GM18858 (cell line): Measurements from ENCODE around the gene MIEF1.

Experiments used
- ATAC-seq: cut with Tn5 transposase; IDR thresholded peaks from one replicate; pipeline ENCODE4 v1.9.1; 2021; ENCODE audit not compliant: unreplicated experiment

The MIEF1 gene

DNA sequence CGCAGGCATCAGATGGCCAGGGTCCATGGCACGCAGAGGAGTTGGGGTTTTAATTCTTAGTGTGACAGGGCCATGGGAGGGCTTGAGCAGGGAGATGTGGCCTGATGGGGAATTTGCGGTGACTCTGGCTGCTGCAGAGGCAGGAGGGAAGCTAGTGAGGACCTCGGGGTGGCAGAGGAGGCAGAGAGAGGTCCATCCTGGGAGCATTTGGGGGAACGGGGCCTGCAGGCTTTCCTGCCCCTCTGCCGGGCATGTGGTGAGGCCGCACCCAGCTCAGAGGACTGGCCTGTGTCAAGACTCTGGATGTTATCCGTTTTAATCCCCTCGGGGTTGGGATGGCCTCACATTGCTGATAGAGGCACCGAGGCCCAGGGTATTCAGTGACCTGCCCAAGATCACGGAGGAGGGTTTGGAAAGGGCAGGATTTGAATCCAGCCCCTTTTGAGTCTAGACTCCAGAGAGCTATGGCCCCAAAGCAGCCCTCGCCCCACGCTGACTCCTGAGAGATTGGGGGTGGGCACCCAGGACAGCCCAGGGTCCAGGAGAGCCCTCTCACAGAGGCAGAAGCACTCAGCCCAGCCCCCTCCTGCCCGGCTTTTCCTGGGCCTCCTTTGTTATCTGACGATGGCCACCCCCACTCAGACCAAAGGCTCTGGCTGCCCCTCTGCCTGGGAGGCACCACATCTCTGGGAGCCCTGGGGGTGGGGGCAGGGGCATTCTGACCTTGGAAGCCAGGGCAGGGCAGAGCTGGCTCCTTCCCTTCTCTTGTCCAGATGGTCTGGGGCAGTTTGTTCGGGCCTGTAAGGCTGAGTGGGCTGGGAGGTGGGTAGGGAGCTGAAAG lies 31.4 kb upstream of the MIEF1 start:
- no peak for ATAC-seq

DNA sequence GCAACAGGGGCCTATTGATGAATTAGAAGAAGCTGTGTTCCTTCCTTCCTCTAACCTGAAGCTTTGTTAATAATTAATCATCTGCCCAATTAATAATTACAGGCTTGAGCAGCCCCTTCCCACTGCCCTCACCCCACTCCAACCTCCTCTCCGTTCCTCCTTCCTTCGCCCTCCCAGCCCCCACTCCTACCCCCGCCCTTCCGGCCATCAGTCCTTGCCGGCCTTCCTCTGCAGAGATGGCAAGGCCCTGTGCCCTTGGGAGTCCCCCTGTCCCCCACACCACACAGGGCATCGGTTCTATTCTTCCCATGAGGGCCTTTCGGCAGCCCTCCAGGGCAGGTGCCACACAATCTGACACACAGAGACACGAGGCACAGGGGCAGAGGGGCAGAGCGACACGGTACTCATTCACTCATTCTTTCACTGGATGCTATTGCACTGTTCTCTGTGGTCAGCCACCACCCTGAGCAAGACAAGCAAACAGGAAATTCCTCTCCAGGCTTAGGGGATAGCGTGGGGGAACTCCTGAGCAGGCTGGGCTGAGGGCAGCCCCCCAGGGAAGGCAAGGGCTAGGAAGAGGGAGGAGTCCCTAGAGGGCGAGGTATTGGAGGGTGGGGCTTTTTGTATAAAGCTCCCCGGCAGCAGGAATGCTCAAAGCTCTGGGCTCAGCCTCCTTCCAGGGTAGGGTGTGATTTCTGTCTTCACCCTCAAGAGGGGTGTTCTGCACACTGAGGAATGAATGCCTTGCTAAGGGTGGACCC lies 30.5 kb upstream of the MIEF1 start:
- no peak for ATAC-seq

DNA sequence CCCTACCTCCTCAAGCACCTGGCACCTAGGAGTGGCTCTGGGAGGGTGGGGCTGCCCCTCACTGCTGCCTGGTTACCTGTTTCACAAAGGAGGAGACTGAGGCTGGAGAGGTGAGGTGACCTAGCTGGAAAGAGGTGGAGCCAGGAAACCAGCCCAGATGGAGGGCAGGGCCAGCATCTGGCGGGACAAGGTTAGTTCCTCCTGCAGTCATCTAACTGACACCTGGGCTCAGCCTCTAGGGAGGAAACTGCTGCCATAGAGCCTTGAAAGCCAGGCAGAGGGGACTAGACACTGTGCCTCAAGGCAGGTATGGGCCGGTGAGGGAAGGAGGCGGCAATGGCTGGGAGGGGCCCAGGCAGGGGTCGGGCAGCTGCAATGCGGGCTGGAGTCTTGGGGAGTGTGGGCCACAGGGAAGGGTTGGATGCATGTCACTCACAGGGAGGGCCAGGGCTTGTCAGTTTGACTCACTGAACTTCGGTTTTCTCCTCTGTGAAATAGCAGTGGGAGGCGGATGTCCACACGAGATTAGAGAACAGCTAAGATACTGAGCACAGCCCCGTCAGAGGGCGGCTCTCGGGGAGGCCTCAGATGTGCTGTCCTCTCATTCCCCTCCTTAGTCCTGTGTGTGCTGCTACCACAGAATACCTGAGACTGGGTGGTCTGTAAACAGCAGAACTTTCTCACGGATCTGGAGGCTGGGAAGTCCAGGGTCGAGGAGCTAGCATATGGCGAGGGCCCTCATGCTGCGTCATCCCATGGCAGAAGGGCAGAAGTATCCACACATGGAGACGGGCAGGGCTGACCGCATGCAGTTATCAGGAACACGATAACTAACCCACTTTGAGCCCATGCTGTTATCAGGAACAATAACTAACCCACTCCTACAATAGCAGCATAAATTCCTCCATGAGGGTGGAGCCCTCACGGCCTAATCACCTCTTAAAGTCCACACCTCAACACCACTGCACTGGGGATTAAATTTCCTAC lies 29.2 kb upstream of the MIEF1 start:
- ATAC-seq, result no peak

DNA sequence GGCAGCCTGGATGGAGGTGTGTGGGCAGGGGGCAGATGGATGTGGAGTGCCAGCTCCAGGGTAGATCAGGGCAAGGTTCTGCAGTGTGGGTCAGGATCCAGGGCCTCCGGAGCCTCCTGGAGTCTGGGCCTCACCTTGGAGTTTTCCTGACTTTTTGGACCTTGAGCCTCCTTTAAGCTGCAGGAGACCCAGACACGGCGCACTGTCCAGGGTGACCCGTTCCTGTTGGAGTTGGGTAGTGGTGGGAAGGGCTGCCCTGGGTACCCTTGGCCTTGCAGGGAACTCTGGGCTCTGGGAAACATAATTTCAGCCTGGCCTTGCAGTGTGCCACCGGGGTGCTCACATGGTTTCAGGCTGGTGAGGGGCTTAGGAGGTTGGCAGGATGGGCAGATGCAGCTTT lies 28.2 kb upstream of the MIEF1 start:
- no peak for ATAC-seq

DNA sequence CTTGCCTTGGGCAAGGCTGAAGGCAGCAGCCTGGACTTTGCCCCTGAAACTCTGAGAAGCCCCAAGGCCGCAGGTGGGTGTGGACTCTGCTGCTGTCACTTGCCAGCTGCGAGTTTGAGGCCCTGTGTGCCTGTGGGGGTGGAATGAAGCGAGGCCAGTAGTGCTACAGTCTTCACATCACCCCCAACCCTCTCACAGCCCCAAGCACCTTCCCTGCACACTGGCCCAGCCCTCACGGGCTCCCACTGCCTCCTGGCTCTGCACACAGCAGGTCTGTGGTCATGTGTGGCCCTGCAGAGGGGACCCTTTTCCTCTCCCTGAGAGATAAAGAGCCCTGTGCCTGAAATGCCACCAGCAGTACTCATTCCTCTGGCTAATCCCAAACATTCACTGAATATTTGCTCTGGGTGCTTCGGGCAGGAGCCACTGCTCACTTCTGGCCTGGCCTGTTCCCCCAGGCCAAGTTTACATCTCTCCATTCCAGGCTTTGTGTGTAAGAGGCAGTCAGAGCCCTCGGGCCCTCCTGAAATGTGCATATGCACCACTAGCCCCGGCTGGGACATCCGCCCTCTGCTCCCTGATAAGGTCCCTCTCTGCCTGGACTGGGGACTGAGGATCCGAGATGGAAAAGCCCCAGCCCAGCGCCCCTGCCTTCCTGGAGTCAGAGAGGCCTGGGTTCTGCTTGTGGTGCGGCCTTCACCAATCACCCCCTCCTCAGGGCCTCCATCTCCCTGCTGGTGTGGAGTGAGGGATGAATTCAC lies 27.6 kb upstream of the MIEF1 start:
- no peak for ATAC-seq

DNA sequence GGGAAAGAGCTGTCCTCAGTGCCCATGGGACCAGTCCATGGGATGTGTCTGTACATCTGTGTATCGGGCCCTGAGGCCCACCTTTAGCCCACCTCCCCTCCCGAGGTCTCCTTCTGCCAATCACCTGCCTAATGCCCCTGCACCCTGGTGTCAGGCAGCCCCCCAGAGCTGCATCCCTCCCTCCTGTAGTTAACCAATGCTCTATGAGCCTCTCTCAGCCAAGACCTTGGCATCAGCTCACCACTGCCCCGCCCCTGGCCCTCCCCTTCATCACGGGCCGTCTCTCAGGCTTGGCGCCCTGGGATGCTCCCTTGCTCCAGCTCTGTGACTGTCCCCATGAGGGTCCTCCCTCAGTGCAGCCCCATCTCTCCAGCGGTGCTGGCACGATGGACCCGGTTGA lies 26.8 kb upstream of the MIEF1 start:
- no peak for ATAC-seq

DNA sequence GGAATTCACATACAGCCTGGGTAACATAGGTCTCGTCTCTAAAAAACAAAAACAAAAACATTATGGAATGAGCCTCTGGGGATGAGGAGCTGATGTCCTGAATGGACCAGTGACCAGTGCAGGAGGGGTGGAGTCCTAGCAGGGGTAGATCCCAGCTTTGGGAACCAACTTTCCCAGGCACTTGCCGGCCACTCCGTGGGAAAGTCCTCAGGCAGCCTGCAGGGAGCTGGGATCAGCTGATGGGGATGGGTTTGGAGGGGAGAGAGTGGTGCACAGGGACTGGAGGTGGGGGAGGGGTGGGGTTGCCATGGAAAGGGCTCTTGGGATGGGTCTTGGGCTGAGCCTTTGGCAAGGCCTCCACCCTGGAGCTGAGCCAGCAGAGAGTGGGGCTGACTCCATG lies 26.2 kb upstream of the MIEF1 start:
- ATAC-seq, result no peak

DNA sequence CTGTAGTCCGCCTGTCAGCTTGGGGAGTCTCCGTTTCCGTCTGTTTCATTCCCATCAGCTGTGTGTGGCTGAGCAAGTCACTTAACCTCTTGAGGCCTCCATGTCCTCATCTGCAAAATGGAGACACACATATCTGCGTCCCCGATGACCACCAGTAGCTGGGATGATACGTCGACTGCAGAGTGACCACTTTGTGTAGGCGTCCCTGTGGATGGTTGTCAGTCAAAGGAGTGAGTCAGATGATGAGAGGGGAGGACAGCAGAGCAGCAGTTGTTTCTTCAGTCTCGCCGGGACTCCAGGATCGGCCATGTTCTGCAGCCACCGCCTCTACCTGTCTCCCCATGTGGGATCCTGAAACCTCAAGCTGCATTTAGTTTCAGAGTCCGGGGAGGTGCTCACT lies 25.4 kb upstream of the MIEF1 start:
- ATAC-seq, result no peak

DNA sequence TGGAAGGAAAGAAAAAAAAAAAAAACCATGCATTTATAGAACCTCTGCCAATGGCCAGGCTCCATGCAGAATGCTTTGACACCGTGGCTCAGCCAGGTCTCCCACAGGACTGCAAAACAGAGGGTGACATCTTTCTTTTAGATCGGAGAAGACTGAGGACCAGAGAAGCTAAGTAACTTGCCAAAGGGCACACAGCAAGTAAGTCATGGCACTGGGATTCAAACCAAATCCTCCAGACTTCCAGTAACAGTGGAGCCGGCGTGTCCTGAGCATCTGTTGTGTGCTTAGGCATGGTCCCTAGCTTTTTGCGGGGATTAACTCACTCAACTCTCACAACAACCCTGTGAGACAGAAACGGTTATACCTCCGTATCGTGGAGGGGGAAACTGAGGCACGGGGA lies 24.5 kb upstream of the MIEF1 start:
- no peak for ATAC-seq

DNA sequence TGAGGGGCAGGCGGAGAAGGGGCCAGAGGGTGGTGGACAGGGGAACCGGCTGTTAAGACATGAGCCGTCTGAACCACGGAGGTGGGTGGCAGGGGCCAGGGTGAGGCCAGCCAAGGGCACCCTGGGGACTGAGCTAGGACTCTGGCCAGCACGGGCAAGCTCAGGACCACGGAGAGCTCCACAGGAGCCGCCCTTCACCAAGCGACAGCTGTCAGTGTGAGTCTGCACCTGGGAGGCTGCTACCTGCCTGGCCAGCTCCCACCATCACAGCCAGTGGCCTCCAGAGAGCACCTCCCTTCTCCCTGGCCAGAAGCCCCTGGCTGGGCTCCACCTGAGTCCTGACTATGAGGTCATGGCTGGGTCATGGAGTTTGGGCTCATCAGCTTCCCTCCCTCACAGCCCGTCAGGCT lies 23.6 kb upstream of the MIEF1 start:
- ATAC-seq, result no peak

DNA sequence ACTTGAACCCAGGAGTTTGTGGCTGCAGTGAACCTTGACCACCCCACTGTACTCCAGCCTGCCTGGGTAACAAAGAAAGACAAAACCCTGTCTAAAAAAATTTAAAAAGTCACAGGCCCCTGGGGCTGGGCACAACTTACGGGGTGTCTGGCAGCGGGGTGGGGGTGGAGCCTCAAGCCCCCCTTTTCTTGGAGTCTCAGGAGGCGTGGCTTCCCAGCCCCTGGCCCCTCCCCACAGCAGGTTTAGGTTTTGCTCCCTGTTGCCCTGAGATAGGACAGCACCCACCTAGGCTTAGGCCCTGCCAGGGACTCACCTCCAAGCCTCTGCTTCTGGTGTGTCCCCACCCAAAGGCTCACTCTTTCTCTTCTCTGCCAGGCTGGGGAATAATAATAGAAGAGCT lies 22.8 kb upstream of the MIEF1 start:
- no peak for ATAC-seq

DNA sequence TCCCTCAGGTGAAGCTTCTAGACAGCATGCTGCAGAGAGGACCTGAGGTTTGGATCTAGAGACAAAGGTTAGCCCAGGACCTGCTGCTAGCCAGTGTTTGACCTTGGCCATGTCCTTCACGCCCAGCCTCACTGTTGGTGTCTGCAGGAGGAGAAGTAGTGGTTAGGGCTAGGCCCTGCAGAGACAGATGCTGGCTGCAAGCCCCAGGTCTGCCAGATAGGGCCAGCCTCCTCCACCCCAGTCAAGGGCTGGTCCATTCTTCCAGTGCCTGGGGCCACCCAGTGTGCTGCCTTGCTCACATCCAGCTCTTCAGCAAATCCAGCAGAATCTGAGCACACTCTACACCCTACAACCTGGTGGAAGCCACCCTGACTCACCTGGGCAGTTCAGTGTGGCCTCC lies 21.5 kb upstream of the MIEF1 start:
- ATAC-seq, result no peak

DNA sequence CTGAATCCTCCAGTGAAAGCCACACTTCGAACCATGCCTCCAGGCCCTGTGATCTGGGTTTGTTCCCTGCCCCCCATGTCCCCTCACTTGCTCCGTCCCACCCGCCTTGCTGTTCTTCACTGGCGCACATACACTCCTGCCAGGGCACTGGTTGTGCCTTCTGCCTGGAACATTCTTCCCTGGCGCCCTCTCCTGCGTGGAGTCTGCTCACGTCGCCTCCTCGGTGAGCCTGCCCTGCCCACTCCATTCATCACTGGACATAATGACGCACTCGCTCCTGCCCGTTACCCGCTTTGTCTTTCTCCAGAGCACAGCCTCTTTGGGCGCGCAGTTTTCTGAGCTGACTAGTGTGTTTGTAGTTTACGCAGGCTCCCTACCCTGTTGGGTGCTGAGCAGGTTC lies 21.0 kb upstream of the MIEF1 start:
- ATAC-seq, result no peak

DNA sequence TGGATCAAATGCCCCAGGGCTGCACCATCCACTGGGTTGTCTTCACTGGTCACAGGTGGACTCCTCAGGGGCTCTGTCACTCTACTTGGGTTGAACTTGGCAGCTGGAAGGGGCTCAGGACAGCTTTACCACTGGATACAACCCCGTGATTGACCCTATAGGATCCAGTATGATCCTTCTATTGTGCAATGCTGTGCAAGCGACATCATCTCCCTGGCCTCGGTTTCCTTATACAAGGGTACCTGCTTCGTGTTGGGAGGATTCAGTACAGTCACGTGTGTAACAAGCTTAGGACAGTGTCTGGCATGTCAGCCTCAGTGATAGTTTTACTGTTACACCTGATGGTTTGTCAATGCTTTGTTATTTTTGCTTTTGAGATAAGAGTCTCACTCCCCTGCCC lies 20.5 kb upstream of the MIEF1 start:
- no peak for ATAC-seq

DNA sequence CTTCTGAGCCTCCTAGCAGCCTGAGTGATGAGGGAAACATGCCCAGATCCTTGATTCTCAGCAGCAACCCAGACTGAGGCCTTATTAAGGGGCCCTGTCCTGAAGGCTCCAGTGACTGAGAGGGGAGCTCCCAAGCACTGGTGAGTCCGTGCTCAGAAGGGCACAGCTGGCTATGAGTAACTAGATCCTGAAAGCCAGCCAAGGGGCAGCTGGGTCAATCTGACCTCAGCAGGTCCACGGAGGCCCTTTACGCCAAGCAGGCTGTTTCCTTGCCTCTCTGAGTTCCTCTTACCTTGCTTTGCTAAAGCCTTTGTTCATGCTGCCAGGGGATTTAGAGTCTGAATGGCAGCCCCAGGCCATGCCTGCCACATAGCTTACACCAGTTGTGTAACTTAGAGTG lies 19.3 kb upstream of the MIEF1 start:
- no peak for ATAC-seq

DNA sequence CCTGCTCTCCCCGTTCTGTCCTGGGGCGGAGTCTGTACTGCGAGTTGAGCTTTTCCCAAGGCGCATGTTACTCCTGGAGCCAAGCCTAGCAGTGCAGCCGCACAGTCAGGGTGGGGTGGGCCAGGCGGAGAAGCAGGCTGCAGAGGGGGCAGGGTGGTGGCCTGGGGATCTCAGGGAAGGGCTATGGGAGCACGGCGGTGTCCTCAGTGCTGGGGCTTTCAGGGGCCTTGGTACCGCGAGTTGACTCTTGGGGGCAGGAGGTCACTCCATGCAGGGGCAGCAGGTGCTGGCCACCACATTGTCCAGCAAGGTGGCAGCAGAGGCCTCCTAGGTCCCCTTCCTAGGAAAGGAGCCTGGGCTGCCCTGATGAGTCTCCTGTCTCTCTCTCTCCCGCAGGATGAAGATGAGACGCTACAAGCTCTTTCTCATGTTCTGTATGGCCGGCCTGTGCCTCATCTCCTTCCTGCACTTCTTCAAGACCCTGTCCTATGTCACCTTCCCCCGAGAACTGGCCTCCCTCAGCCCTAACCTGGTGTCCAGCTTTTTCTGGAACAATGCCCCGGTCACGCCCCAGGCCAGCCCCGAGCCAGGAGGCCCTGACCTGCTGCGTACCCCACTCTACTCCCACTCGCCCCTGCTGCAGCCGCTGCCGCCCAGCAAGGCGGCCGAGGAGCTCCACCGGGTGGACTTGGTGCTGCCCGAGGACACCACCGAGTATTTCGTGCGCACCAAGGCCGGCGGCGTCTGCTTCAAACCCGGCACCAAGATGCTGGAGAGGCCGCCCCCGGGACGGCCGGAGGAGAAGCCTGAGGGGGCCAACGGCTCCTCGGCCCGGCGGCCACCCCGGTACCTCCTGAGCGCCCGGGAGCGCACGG lies 14.9 kb upstream of the MIEF1 start:
- no peak for ATAC-seq

DNA sequence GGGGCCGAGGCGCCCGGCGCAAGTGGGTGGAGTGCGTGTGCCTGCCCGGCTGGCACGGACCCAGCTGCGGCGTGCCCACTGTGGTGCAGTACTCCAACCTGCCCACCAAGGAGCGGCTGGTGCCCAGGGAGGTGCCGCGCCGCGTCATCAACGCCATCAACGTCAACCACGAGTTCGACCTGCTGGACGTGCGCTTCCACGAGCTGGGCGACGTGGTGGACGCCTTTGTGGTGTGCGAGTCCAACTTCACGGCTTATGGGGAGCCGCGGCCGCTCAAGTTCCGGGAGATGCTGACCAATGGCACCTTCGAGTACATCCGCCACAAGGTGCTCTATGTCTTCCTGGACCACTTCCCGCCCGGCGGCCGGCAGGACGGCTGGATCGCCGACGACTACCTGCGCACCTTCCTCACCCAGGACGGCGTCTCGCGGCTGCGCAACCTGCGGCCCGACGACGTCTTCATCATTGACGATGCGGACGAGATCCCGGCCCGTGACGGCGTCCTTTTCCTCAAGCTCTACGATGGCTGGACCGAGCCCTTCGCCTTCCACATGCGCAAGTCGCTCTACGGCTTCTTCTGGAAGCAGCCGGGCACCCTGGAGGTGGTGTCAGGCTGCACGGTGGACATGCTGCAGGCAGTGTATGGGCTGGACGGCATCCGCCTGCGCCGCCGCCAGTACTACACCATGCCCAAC lies 14.1 kb upstream of the MIEF1 start:
- no peak for ATAC-seq

DNA sequence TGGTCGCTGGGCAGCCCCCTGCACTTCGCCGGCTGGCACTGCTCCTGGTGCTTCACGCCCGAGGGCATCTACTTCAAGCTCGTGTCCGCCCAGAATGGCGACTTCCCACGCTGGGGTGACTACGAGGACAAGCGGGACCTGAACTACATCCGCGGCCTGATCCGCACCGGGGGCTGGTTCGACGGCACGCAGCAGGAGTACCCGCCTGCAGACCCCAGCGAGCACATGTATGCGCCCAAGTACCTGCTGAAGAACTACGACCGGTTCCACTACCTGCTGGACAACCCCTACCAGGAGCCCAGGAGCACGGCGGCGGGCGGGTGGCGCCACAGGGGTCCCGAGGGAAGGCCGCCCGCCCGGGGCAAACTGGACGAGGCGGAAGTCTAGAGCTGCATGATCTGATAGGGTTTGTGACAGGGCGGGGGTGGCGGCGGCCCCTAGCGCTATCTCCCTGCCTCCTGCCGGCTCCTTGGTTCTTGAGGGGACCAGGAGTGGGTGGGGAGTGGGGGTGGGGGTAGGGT lies 13.5 kb upstream of the MIEF1 start:
- ATAC-seq, result no peak
